Measurements from ENCODE around the gene USF2.

Gene USF2

GRCh38 chr19:35248310-35249145 is 20.2 kb upstream of the USF2 start, which contains the start of gene LSR:
Gene LSR (plus strand): TSS chr19:35249002. CDS start chr19:35249023, 21 bp downstream.
- H3K27ac ChIP-seq, result peak within 1 kb of the TSS; percentile 97
- 0 out of 2 replicates have a peak, but pooled peaks have one; percentile 61 for TF ChIP-seq ZFX (IDR thresholded peaks at IDR 0.05)
- no peak for TF ChIP-seq CTCF (conservative IDR thresholded peaks at IDR 0.05)

GRCh38 chr19:35249146-35249847 is 19.5 kb upstream of the USF2 start:
- TF ChIP-seq CTCF (conservative IDR thresholded peaks at IDR 0.05) (no peak), ZFX (IDR thresholded peaks at IDR 0.05) (no peak; the same call in 1 of the 2 replicates)
- H3K27ac ChIP-seq, result peak overlapping the region; percentile 97

- TF ChIP-seq CTCF (conservative IDR thresholded peaks at IDR 0.05) (no peak), ZFX (IDR thresholded peaks at IDR 0.05) (no peak)
- H3K27ac ChIP-seq, result peak overlapping the region; percentile 97
Observed at GRCh38 chr19:35249848-35250711, 18.7 kb upstream of the USF2 start.

- no peak overlapping the region for H3K27ac ChIP-seq
- TF ChIP-seq ZFX (IDR thresholded peaks at IDR 0.05) (no peak), CTCF (conservative IDR thresholded peaks at IDR 0.05) (no peak)
Observed at GRCh38 chr19:35251456-35251855, 17.3 kb upstream of the USF2 start.

DNA sequence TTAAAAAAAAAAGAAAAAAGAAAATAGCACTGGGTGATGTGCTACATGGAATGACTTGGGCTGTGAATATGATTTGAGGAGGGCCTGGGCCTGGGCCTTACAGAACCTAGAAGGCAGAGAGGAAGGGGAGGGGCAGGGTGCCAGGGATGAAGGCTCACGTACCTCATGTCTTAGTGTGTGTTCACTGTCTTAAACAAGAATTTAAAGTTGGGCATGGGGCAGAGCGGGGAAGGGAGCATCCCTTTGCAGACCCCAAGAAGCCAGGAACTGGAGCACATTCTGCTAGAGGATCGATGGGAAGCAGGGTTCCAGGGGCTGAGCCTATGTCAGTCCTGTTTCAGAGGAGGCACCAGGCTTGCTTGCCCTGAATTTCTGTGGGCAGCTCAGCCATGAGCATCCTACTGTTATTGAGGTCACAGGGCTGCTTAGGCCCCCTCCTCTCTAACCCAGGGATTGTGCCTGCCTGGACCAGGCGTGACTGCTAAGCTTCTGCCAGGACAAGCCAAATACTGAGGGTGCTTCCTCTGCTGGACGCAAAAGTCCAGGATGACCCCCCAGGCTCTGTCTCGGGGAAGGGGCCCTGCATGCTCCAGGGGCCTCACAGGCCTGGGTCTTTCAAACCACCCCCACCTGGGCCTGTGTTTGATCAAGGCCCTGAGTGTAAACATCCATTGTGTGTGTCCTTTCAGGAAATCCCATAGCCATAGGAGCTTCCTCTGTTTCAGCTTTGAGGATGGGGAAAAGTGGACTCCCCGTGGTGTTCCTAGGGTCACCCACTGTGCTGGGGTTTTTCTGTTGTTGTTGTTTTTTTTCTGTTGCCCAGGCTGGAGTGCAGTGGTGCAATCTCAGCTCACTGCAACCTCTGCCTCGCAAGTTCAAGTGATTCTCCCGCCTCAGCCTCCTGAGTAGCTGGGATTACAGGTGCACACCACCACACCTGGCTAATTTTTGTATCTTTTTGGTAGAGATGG is 15.2 kb upstream of the USF2 start:
- no peak overlapping the region for H3K27ac ChIP-seq

More for the DNA sequence above, 15.2 kb upstream of the USF2 start:
- TF ChIP-seq ZFX (IDR thresholded peaks at IDR 0.05) (no peak), CTCF (conservative IDR thresholded peaks at IDR 0.05) (no peak)
